Suprapubic skin (tissue), 3 donors: Measurements from ENCODE around the gene UBE4B.

Source experiments
- EP300 ChIP-seq: sonication (generic); formaldehyde crosslinking; IDR thresholded peaks from one replicate; pipeline ENCODE4 v1.6.1; 2017; ENCODE audit warnings: antibody characterized with exemption
- POLR2A ChIP-seq, 2 donors: fragments of 450-650 bp; IDR thresholded peaks; one replicate each; pipeline ENCODE4 v1.6.1; 2017; ENCODE audit warnings: antibody characterized with exemption in 2 of 2, mild to moderate bottlenecking in 2 of 2, moderate library complexity in 2 of 2
- TF ChIP-seq, protein P1 (sequence below), 2 donors: fragments of 200-600 bp in 1 of 2; fragments of 450-650 bp in 1 of 2; sonication (generic) in 1 of 2; IDR thresholded peaks; one replicate each; pipeline ENCODE4 v1.5.1; 2016 to 2019; ENCODE audit warnings: antibody characterized with exemption in 2 of 2, mild to moderate bottlenecking in 1 of 2, moderate library complexity in 1 of 2

- TF ChIP-seq, protein P1, sequence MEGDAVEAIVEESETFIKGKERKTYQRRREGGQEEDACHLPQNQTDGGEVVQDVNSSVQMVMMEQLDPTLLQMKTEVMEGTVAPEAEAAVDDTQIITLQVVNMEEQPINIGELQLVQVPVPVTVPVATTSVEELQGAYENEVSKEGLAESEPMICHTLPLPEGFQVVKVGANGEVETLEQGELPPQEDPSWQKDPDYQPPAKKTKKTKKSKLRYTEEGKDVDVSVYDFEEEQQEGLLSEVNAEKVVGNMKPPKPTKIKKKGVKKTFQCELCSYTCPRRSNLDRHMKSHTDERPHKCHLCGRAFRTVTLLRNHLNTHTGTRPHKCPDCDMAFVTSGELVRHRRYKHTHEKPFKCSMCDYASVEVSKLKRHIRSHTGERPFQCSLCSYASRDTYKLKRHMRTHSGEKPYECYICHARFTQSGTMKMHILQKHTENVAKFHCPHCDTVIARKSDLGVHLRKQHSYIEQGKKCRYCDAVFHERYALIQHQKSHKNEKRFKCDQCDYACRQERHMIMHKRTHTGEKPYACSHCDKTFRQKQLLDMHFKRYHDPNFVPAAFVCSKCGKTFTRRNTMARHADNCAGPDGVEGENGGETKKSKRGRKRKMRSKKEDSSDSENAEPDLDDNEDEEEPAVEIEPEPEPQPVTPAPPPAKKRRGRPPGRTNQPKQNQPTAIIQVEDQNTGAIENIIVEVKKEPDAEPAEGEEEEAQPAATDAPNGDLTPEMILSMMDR (IDR thresholded peaks at IDR 0.05), result no peak
- TF ChIP-seq POLR2A (IDR thresholded peaks at IDR 0.05) (no peak), EP300 (no peak)
Observed at GRCh38 chr1:10106241-10106640, 73.5 kb downstream of the UBE4B start.
